Loucy (cell line): ENCODE results near the gene RNF7.

Experiments used
- CTCF ChIP-seq: fragments of 200-600 bp; sonication (generic); conservative IDR thresholded peaks from 2 replicates; pipeline ENCODE4 v1.5.1; 2014; ENCODE audit warnings: mild to moderate bottlenecking, antibody characterized with exemption, low read length
- EZH2phosphoT487 ChIP-seq: fragments of 200-600 bp; IDR thresholded peaks from 2 replicates; pipeline ENCODE4 v1.6.1; 2018; ENCODE audit warnings: antibody characterized with exemption, mild to moderate bottlenecking, moderate library complexity, borderline replicate concordance

DNA sequence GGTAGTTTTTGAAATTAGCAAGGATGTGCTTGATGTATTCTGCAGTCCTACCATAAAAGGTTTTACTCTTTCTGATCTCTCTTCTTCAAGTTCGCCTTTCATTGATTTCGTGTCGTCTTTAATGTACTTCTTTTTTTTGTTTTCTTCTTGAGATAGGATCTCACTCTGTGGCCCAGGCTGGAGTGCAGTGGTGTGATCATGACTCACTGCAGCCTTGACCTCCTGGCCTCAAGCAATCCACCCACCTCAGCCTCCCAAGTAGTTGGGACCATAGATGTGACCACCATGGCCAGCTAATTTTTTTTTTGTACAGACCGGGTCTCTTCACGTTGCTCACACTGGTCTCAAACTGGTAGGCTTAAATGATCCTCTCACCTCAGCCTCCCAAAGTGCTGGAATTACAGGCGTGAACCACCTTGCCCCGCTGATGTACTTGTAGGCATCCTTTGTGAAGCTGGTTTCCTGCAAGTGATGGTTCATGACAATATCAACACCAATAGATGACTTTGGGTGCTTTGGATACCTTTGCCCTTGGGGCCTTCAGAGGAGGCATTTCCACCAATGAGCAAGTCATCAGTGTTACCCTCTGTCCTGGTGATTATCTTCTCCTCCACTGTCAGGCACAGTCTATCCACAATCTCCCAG lies 28.9 kb upstream of the RNF7 start:
- no peak for TF ChIP-seq CTCF
- no peak for TF ChIP-seq EZH2phosphoT487
